Endothelial cell (in vitro differentiated cells): ENCODE results near the gene TSPAN3. TPM values are rescaled to one million over a fixed set of nuclear protein-coding genes. Genes with fewer than 3 reads are reported as not detected.
A peak's percentile ranks its signal among the peaks of the same experiment; 100 is the strongest.

ENCODE experiments used
- DNase-seq: peaks from one replicate; pipeline ENCODE4 v3.0.0; 2021; ENCODE audit warnings: low spot score
- H3K27ac Mint-ChIP-seq: one replicate; pipeline ENCODE4 v1.8.0; 2021; ENCODE audit warnings: mixed read lengths, inconsistent platforms; ENCODE audit not compliant: unreplicated experiment
- H3K27me3 Mint-ChIP-seq: one replicate; pipeline ENCODE4 v1.8.0; 2021; ENCODE audit warnings: mild to moderate bottlenecking, moderate library complexity, mixed read lengths, inconsistent platforms; ENCODE audit not compliant: unreplicated experiment
- H3K36me3 Mint-ChIP-seq: one replicate; pipeline ENCODE4 v1.8.0; 2021; ENCODE audit warnings: mild to moderate bottlenecking, low read depth, mixed read lengths, inconsistent platforms; ENCODE audit not compliant: unreplicated experiment
- H3K4me1 Mint-ChIP-seq: one replicate; pipeline ENCODE4 v1.8.0; 2021; ENCODE audit warnings: mild to moderate bottlenecking, mixed read lengths, inconsistent platforms; ENCODE audit not compliant: unreplicated experiment
- H3K4me3 Mint-ChIP-seq: one replicate; pipeline ENCODE4 v1.8.0; 2021; ENCODE audit warnings: mild to moderate bottlenecking, mixed read lengths, inconsistent platforms; ENCODE audit not compliant: unreplicated experiment
- H3K9me3 Mint-ChIP-seq: one replicate; pipeline ENCODE4 v1.8.0; 2021; ENCODE audit warnings: mixed read lengths, inconsistent platforms; ENCODE audit not compliant: unreplicated experiment
- CTCF ChIP-seq: fragments of 200-600 bp; sonication (generic); IDR thresholded peaks from one replicate; pipeline ENCODE4 v1.5.0; 2021; ENCODE audit warnings: antibody characterized with exemption; ENCODE audit not compliant: unreplicated experiment
- total RNA-seq: library from RNA; stranded (reverse); fragmentation: NEBNext Ultra II Directional; extraction: Animal tissue kit (Norgen Biotek cat#: 25700); gene quantifications from one replicate; pipeline ENCODE4 v1.2.1, GENCODE V29; 2021; ENCODE audit not compliant: unreplicated experiment

Gene TSPAN3
- total RNA-seq, 1 donor from 2014 or later, result 140 TPM

- DNase-seq, result no peak
- H3K27ac Mint-ChIP-seq, result no peak overlapping the region
- peaks cover 26% of the 10 kb centered on the region for H3K36me3 Mint-ChIP-seq
- H3K27me3 Mint-ChIP-seq, result peaks cover 4% of the 10 kb centered on the region
- TF ChIP-seq CTCF, result no peak
- no peak overlapping the region for H3K4me3 Mint-ChIP-seq
- peaks cover 6% of the 10 kb centered on the region for H3K4me1 Mint-ChIP-seq
- H3K9me3 Mint-ChIP-seq, result no peaks in the 10 kb centered on the region
These were observed 27.7 kb downstream of the TSPAN3 start for GRCh38 chr15:77042955-77043920.

GRCh38 chr15:77042245-77042919 lies 28.5 kb downstream of the TSPAN3 start:
- peaks cover 26% of the 10 kb centered on the region for H3K36me3 Mint-ChIP-seq
- peaks cover 6% of the 10 kb centered on the region for H3K4me1 Mint-ChIP-seq
- peaks cover 6% of the 10 kb centered on the region for H3K27me3 Mint-ChIP-seq
- H3K9me3 Mint-ChIP-seq, result no peaks in the 10 kb centered on the region
- no peak overlapping the region for H3K4me3 Mint-ChIP-seq
- TF ChIP-seq CTCF, result no peak
- no peak for DNase-seq
- no peak overlapping the region for H3K27ac Mint-ChIP-seq

GRCh38 chr15:77040673-77041072 lies 30.2 kb downstream of the TSPAN3 start:
- H3K4me3 Mint-ChIP-seq, result no peak overlapping the region
- peaks cover 15% of the 10 kb centered on the region for H3K27me3 Mint-ChIP-seq
- no peak for DNase-seq
- H3K36me3 Mint-ChIP-seq, result peaks cover 16% of the 10 kb centered on the region
- H3K4me1 Mint-ChIP-seq, result peaks cover 6% of the 10 kb centered on the region
- no peak for TF ChIP-seq CTCF
- no peak overlapping the region for H3K27ac Mint-ChIP-seq
- no peaks in the 10 kb centered on the region for H3K9me3 Mint-ChIP-seq

GRCh38 chr15:77039848-77040247 lies 31.1 kb downstream of the TSPAN3 start:
- H3K4me1 Mint-ChIP-seq, result no peaks in the 10 kb centered on the region
- no peak overlapping the region for H3K27ac Mint-ChIP-seq
- peaks cover 15% of the 10 kb centered on the region for H3K27me3 Mint-ChIP-seq
- DNase-seq, result no peak
- TF ChIP-seq CTCF, result no peak
- H3K4me3 Mint-ChIP-seq, result no peak overlapping the region
- H3K36me3 Mint-ChIP-seq, result peaks cover 8% of the 10 kb centered on the region
- no peaks in the 10 kb centered on the region for H3K9me3 Mint-ChIP-seq

- H3K9me3 Mint-ChIP-seq, result no peaks in the 10 kb centered on the region
- H3K27me3 Mint-ChIP-seq, result peaks cover 16% of the 10 kb centered on the region
- no peak overlapping the region for H3K27ac Mint-ChIP-seq
- no peak for DNase-seq
- H3K36me3 Mint-ChIP-seq, result peaks cover 8% of the 10 kb centered on the region
- H3K4me3 Mint-ChIP-seq, result peak overlapping the region; percentile 47
- TF ChIP-seq CTCF, result no peak
- no peaks in the 10 kb centered on the region for H3K4me1 Mint-ChIP-seq
These were observed 31.7 kb downstream of the TSPAN3 start for GRCh38 chr15:77039217-77039533.
